ENCODE data around the gene NHLH1. TPM values are rescaled to one million over a fixed set of nuclear protein-coding genes. Genes with fewer than 3 reads are reported as not detected.
A peak's percentile ranks its signal among the peaks of the same experiment; 100 is the strongest.
"Not testable (repeated sequence)": the region's sequence is repeated elsewhere in the genome, so short reads cannot be mapped to it uniquely, and the experiment has no call there.

The NHLH1 gene
- total and polyA plus RNA-seq, 3 donors from 2014 or later = 0.20 to 0.63 (median 0.37) TPM

DNA sequence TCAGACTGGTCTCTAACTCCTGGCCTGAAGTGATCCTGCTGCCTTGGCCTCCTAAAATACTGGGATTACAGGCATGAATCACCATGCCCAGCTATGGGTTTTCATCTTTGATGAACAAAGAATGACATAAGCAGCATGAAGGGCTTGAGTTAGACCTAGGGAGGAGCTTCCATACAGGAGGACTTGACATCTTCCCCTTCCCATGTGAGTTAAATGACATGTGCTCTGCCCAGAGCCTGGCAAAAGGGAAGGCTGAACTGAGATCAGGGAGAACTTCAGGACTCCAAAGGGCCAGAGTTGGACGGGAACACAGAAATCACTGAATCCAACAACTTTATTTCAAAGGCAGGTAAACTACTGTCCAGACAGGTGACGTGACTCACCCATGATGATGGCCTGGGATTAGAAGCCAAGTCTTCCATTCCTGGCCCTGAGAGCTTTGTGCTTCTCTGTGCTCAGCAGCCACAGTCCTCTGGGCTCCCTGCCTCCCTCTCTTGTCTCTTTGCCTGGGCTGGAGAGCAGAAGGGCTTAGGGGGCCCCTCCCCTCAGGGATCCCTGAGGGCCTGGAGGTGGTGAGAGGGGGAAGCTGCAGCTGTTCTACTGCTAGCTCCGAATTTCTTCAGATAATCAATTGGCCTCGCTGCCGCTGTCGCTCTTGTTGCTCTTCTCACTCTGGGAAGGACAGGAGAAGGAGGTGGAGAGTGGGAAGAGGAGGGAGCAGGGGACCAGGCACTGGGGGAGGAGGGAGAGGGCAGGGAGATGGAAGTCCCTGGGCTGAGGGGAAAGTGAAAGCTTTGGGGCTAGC, 7.6 kb downstream of the NHLH1 start:
- Histone ChIP-seq H3K27ac (no peak overlapping the region), H3K4me1 (peaks cover 18% of the 10 kb centered on the region), H3K27me3 (no peaks in the 10 kb centered on the region), H3K9me3 (no peaks in the 10 kb centered on the region), H3K36me3 (ENCODE audit: low read depth, missing control alignments) (no peaks in the 10 kb centered on the region), H3K4me3 (no peak overlapping the region)
- WGBS, 2 donors = 51 to 55% methylated on average over 6 of the region's 6 CpGs
- intact Hi-C loops (cut with DNase I; ENCODE audit: low total_unique reads) = no loop called here
- no peak for TF ChIP-seq POLR2A (IDR thresholded peaks at IDR 0.05)
- TF ChIP-seq, protein P1, sequence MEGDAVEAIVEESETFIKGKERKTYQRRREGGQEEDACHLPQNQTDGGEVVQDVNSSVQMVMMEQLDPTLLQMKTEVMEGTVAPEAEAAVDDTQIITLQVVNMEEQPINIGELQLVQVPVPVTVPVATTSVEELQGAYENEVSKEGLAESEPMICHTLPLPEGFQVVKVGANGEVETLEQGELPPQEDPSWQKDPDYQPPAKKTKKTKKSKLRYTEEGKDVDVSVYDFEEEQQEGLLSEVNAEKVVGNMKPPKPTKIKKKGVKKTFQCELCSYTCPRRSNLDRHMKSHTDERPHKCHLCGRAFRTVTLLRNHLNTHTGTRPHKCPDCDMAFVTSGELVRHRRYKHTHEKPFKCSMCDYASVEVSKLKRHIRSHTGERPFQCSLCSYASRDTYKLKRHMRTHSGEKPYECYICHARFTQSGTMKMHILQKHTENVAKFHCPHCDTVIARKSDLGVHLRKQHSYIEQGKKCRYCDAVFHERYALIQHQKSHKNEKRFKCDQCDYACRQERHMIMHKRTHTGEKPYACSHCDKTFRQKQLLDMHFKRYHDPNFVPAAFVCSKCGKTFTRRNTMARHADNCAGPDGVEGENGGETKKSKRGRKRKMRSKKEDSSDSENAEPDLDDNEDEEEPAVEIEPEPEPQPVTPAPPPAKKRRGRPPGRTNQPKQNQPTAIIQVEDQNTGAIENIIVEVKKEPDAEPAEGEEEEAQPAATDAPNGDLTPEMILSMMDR (IDR thresholded peaks at IDR 0.05) = no peak
- peak; percentile 23 for DNase-seq

DNA sequence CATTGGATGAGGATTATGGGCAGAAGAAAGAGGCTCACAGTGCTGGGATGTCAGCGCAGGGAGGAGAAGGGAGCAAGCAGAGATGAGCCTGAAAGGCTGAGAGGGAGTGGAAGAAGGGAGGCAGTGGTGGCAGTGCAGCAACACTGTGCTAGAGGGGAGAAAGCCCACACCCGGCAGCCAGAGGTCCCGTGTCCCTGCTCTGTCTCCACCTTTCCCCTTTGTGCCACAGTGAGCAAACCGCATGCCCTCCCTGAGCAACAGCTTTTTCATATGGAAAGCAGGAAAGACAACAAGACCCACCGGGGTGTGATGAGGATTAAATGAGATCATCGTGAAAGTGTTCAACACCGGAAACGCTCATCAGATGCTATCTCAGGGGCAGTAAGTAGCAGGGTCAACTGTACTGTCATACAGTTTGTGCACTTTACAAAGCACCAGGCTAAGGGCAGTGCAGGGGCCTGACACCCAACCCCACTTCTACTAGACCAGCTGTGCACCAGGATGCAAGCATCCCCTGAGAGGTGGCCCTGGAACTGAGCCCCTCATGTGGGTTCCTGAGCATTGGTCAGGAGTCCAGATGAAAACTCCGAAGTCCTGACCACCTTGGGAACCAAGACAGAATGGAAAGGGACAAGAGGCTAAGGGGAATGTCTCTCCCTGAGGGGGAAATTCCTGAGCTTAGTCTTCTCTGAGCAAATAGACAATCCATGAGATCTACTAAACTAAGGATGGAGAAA, 9.1 kb downstream of the NHLH1 start:
- H3K4me1 ChIP-seq = peaks cover 18% of the 10 kb centered on the region
- H3K27me3 ChIP-seq = no peaks in the 10 kb centered on the region
- WGBS, 2 donors = 44 to 51% methylated on average over 9 of the region's 9 CpGs
- DNase-seq = no peak
- H3K9me3 ChIP-seq = no peaks in the 10 kb centered on the region
- no peaks in the 10 kb centered on the region for H3K36me3 ChIP-seq (ENCODE audit: low read depth, missing control alignments)
- intact Hi-C loops (cut with DNase I; ENCODE audit: low total_unique reads) = no loop called here
- no peak overlapping the region for H3K4me3 ChIP-seq
- TF ChIP-seq POLR2A (IDR thresholded peaks at IDR 0.05) = no peak
- TF ChIP-seq, protein P1 (IDR thresholded peaks at IDR 0.05) = no peak
- H3K27ac ChIP-seq = no peak overlapping the region

DNA sequence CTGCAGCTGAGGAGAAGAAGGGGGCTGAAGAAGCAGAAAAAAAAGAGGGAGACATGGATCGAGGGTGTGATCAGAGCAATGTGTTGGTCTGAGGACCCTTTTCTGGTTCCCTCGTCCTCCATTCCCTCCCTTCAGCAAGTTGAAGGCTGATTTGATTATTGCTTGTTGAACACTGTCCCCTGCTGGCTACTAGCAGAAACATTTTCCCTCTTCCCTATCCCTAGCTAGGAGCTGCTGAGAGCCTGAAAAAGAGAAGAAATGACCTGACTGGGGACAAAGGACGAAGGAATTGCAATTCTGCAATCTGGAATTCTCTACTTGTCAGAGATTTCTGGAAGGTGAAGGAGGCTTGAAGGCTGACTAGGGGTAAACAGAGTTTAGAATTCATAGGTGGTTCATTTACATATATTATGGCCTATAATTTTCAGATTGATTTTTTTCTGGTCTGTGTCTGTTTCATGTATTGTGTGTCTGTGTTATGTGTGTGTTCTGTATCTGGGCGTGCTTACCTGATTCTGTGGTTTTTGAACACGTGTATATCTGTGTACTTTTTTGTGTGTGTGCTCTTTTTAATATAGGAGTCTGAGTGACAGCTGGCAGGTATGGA, 9.8 kb downstream of the NHLH1 start:
- TF ChIP-seq POLR2A (IDR thresholded peaks at IDR 0.05) = no peak
- TF ChIP-seq, protein P1 (IDR thresholded peaks at IDR 0.05) = peak; percentile 68 to 89 (median 86)
- intact Hi-C loops (cut with DNase I; ENCODE audit: low total_unique reads) = no loop called here
- peak; percentile 33 for DNase-seq
- H3K9me3 ChIP-seq = no peaks in the 10 kb centered on the region
- H3K27me3 ChIP-seq = no peaks in the 10 kb centered on the region
- H3K36me3 ChIP-seq (ENCODE audit: low read depth, missing control alignments) = no peaks in the 10 kb centered on the region
- no peak overlapping the region for H3K27ac ChIP-seq
- H3K4me1 ChIP-seq = peaks cover 18% of the 10 kb centered on the region
- 43 to 51% methylated on average over 5 of the region's 5 CpGs for WGBS, 2 donors
- no peak overlapping the region for H3K4me3 ChIP-seq

DNA sequence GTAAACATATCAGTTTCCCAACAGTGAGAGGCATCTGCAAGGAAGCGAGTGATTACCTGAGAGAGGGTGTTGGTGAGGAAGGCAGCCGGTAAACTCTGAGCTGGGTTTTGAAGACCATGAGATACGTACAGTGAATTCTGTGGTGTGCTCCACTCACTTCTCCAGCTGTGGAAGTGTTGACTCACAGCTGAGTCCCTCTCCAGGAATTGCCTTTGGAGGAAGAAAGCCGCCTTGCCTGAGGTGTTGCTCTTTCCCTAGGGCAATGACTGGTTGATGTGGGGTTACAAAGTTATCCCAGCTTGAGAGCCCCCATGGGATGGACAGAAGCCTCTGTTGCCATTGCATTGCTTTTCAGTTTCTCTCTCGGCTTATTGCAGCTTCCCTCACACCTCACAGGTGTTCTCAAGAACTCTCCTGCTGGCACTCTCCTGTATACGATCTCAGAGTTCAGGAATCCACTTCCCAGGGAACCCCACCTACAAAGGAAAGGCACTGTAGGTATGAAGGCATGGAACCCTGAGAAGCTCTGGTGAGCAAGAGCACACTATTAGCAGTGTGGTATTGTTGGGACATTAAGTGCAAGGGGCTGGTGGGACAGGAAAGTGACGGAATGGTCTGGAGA, 10.8 kb downstream of the NHLH1 start:
- no peak for DNase-seq
- TF ChIP-seq POLR2A (IDR thresholded peaks at IDR 0.05) = no peak
- TF ChIP-seq, protein P1 (IDR thresholded peaks at IDR 0.05) = no peak
- Histone ChIP-seq H3K9me3 (no peaks in the 10 kb centered on the region), H3K4me3 (no peak overlapping the region), H3K27ac (no peak overlapping the region), H3K4me1 (peaks cover 18% of the 10 kb centered on the region), H3K36me3 (ENCODE audit: low read depth, missing control alignments) (no peaks in the 10 kb centered on the region), H3K27me3 (no peaks in the 10 kb centered on the region)
- intact Hi-C loops (cut with DNase I; ENCODE audit: low total_unique reads) = no loop called here
- 84% methylated on average over 7 of the region's 7 CpGs for WGBS, 2 donors

DNA sequence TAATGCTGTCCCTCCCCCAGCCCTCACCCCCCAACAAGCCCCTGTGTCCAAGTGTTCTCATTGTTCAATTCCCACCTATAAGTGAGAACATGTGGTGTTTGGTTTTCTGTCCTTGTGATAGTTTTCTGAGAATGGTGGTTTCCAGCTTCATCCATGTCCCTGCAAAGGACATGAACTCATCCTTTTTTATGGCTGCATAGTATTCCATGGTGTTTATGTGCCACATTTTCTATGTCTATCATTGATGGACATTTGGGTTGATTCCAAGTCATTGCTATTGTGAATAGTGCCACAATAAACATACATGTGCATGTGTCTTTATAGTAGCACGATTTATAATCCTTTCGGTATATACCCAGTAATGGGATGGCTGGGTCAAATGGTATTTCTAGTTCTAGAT, 17.9 kb downstream of the NHLH1 start:
- H3K9me3 ChIP-seq; H3K36me3 ChIP-seq (ENCODE audit: low read depth, missing control alignments); H3K4me1 ChIP-seq; intact Hi-C loops (cut with DNase I; ENCODE audit: low total_unique reads); H3K4me3 ChIP-seq; H3K27ac ChIP-seq; H3K27me3 ChIP-seq; DNase-seq: not testable (repeated sequence)
- 90 to 100% methylated on average over 2 of the region's 2 CpGs for WGBS, 2 donors

DNA sequence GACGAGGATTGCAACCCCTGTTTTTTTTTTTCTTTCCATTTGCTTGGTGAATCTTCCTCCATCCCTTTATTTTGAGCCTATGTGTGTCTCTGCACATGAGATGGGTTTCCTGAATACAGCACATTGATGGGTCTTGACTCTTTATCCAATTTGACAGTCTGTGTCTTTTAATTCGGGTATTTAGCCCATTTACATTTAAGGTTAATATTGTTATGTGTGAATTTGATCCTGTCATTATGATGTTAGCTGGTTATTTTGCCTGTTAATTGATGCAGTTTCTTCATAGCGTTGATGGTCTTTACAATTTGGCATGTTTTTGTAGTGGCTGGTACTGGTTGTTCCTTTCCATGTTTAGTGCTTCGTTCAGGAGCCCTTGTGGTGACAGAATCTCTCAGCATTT, 21.5 kb downstream of the NHLH1 start:
- H3K27ac ChIP-seq; H3K36me3 ChIP-seq (ENCODE audit: low read depth, missing control alignments); intact Hi-C loops (cut with DNase I; ENCODE audit: low total_unique reads); H3K4me3 ChIP-seq; DNase-seq; H3K9me3 ChIP-seq; H3K4me1 ChIP-seq; H3K27me3 ChIP-seq: not testable (repeated sequence)
- WGBS, 2 donors = 75 to 76% methylated on average over 4 of the region's 4 CpGs

Data from testis (tissue), 3 donors.